Measurements from ENCODE around the gene EVI5. TPM values are rescaled to one million over a fixed set of nuclear protein-coding genes. Genes with fewer than 3 reads are reported as not detected.

The EVI5 gene
- total RNA-seq, 1 experiment from 2014 or later: 21.3 TPM

- no peak for DNase-seq (ENCODE audit: low spot score)
These were observed 300.2 kb downstream of the EVI5 start for GRCh38 chr1:92484472-92485380.

GRCh38 chr1:92483610-92484471 is 301.1 kb downstream of the EVI5 start:
- no peak for DNase-seq (ENCODE audit: low spot score)

- no peak for DNase-seq (ENCODE audit: low spot score)
These were observed 302.0 kb downstream of the EVI5 start for GRCh38 chr1:92482665-92483609.

GRCh38 chr1:92481971-92482664 is 302.8 kb downstream of the EVI5 start:
- no peak for DNase-seq (ENCODE audit: low spot score)

GRCh38 chr1:92481599-92481925 is 303.3 kb downstream of the EVI5 start:
- DNase-seq (ENCODE audit: low spot score): no peak

GRCh38 chr1:92480813-92481598 is 303.9 kb downstream of the EVI5 start:
- no peak for DNase-seq (ENCODE audit: low spot score)

GRCh38 chr1:92480200-92480812 is 304.6 kb downstream of the EVI5 start:
- DNase-seq (ENCODE audit: low spot score): no peak

- no peak for DNase-seq (ENCODE audit: low spot score)
These were observed 305.3 kb downstream of the EVI5 start for GRCh38 chr1:92479587-92479986.

GRCh38 chr1:92478393-92478792 is 306.5 kb downstream of the EVI5 start:
- no peak for DNase-seq (ENCODE audit: low spot score)

- DNase-seq (ENCODE audit: low spot score): no peak
These were observed 308.8 kb downstream of the EVI5 start for GRCh38 chr1:92476071-92476631.

- no peak for DNase-seq (ENCODE audit: low spot score)
These were observed 309.9 kb downstream of the EVI5 start for GRCh38 chr1:92475029-92475428.

- DNase-seq (ENCODE audit: low spot score): no peak
These were observed 311.0 kb downstream of the EVI5 start for GRCh38 chr1:92473781-92474495.

- DNase-seq (ENCODE audit: low spot score): no peak
These were observed 314.7 kb downstream of the EVI5 start for GRCh38 chr1:92470216-92470615.

- no peak for DNase-seq (ENCODE audit: low spot score)
These were observed 318.1 kb downstream of the EVI5 start for GRCh38 chr1:92466683-92467352.

GRCh38 chr1:92465256-92465647 is 319.7 kb downstream of the EVI5 start:
- no peak for DNase-seq (ENCODE audit: low spot score)

GRCh38 chr1:92464588-92465255 is 320.2 kb downstream of the EVI5 start:
- DNase-seq (ENCODE audit: low spot score): no peak

GRCh38 chr1:92461364-92462097 is 323.4 kb downstream of the EVI5 start:
- no peak for DNase-seq (ENCODE audit: low spot score)
